NB4 (cell line): ENCODE results near the gene KRTAP4-6.

Experiments used
- MYC ChIP-seq: IDR thresholded peaks from 2 replicates; pipeline ENCODE4 v1.6.1; 2011; ENCODE audit warnings: low read depth, low read length
- POLR2A ChIP-seq: IDR thresholded peaks from 2 replicates; pipeline ENCODE4 v1.6.1; 2011; ENCODE audit warnings: mild to moderate bottlenecking; ENCODE audit not compliant: insufficient read length; ENCODE audit errors: extremely low read depth
- TF ChIP-seq, protein P1 (sequence below): IDR thresholded peaks from one replicate; pipeline ENCODE4 v1.5.1; 2012; ENCODE audit warnings: low read depth, low read length
- TF ChIP-seq, protein P2 (sequence below): IDR thresholded peaks from 2 replicates; pipeline ENCODE4 v1.6.1; 2011; ENCODE audit warnings: low read depth, low read length

DNA sequence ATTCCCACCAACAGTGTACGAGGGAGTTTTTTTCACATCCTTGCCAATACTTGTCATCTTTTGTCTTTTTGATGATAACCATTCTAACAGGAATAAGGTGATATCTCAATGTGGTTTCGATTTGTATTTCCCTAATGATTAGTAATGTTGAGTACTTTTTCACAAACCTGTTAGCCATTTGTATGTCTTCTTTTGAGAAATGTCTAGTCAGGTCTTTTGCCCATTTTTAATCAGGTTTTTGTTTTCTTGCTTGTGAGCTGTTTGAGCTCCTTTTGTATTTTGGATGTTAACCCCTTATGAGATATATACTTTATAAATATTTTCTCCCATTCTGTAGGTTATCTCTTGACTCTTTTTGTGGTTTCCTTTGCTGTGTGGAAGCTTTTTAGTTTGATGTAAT, 11.2 kb upstream of the KRTAP4-6 start:
- TF ChIP-seq, protein P1, sequence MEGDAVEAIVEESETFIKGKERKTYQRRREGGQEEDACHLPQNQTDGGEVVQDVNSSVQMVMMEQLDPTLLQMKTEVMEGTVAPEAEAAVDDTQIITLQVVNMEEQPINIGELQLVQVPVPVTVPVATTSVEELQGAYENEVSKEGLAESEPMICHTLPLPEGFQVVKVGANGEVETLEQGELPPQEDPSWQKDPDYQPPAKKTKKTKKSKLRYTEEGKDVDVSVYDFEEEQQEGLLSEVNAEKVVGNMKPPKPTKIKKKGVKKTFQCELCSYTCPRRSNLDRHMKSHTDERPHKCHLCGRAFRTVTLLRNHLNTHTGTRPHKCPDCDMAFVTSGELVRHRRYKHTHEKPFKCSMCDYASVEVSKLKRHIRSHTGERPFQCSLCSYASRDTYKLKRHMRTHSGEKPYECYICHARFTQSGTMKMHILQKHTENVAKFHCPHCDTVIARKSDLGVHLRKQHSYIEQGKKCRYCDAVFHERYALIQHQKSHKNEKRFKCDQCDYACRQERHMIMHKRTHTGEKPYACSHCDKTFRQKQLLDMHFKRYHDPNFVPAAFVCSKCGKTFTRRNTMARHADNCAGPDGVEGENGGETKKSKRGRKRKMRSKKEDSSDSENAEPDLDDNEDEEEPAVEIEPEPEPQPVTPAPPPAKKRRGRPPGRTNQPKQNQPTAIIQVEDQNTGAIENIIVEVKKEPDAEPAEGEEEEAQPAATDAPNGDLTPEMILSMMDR = no peak
- TF ChIP-seq, protein P2, sequence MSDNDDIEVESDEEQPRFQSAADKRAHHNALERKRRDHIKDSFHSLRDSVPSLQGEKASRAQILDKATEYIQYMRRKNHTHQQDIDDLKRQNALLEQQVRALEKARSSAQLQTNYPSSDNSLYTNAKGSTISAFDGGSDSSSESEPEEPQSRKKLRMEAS = no peak
- TF ChIP-seq POLR2A (no peak), MYC (no peak)
